GM12878 (cell line): ENCODE measurements around the gene SLC49A4. TPM values are rescaled to one million over a fixed set of nuclear protein-coding genes. Genes with fewer than 3 reads are reported as not detected.

ENCODE experiments used
- ATAC-seq: fragments of 200-7000 bp; cut with Tn5 transposase; 3 replicates; pipeline ENCODE4 v1.9.1; 2020; ENCODE audit warnings: mild to moderate bottlenecking, moderate library complexity
- BruUV-seq: library from RNA; stranded (reverse); fragments of 400-500 nt; replicated peaks from 2 replicates; lab custom pipeline; 2021; lab: Mats Ljungman, UMichigan
- CTCF ChIA-PET: fragments of 300-600 bp; sonication (Branson Sonifier 250); formaldehyde crosslinking; extraction: SDS; loops from one replicate; lab custom pipeline; 2021; ENCODE audit warnings: inconsistent platforms; lab: Yijun Ruan, JAX
- POLR2A ChIA-PET: fragments of 350-600 bp; formaldehyde crosslinking; extraction: SDS; loops from one replicate; lab custom pipeline; 2021; ENCODE audit warnings: inconsistent platforms; lab: Charles Lee
- RAD21 ChIA-PET: fragments of 300-600 bp; sonication (Branson Sonifier 250); formaldehyde crosslinking; loops from one replicate; lab custom pipeline; 2023; ENCODE audit warnings: antibody characterized with exemption; ENCODE audit not compliant: unreplicated experiment; lab: Charles Lee
- SMC1A ChIA-PET: fragments of 300-600 bp; sonication (Branson Sonifier 250); formaldehyde crosslinking; loops from one replicate; lab custom pipeline; 2023; ENCODE audit not compliant: unreplicated experiment, uncharacterized antibody; lab: Charles Lee
- DNase-seq: peaks from one replicate; pipeline ENCODE4 v3.0.0-alpha.2; 2011; ENCODE audit warnings: low read depth, low spot score
- FAIRE-seq: peaks from 3 replicates; lab custom pipeline; 2011; peaks lifted over from hg19 to GRCh38; lab: Jason Lieb, UNC
- H2AFZ ChIP-seq: 2 replicates; pipeline ENCODE4 v1.6.0; 2011; ENCODE audit warnings: low read depth, low read length, control low read depth; ENCODE audit not compliant: control insufficient read depth
- H3K27ac ChIP-seq: 2 replicates; pipeline ENCODE4 v1.5.1; 2011; ENCODE audit warnings: control low read depth; ENCODE audit not compliant: control insufficient read depth, insufficient read depth
- H3K27me3 ChIP-seq, 2 experiments: replicated peaks in 1 of 2; 2 replicates each; pipeline versions ENCODE4 v1.6.0 to v1.6.1; 2011; ENCODE audit warnings: low read length in 1 of 2; ENCODE audit not compliant: control insufficient read depth in 2 of 2, insufficient read depth in 2 of 2
- H3K36me3 ChIP-seq, 2 experiments: 2 replicates each; pipeline ENCODE4 v1.5.1; 2011; ENCODE audit warnings: low read length in 1 of 2; ENCODE audit not compliant: control insufficient read depth in 2 of 2, insufficient read depth in 2 of 2
- H3K4me1 ChIP-seq: 2 replicates; pipeline ENCODE4 v1.6.1; 2011; ENCODE audit warnings: mild to moderate bottlenecking, low read length, moderate library complexity, mixed read lengths; ENCODE audit not compliant: control insufficient read depth, insufficient read depth
- H3K4me2 ChIP-seq: 2 replicates; pipeline ENCODE4 v1.6.0; 2011; ENCODE audit warnings: control low read depth; ENCODE audit not compliant: control insufficient read depth, insufficient read depth
- H3K4me3 ChIP-seq: fragments of 200-600 bp; sonication (generic); 2 replicates; pipeline ENCODE4 v1.5.1; 2016
- H3K79me2 ChIP-seq: 2 replicates; pipeline ENCODE4 v1.6.0; 2011; ENCODE audit warnings: low read length; ENCODE audit not compliant: control insufficient read depth, insufficient read depth
- H3K9ac ChIP-seq: 2 replicates; pipeline ENCODE4 v1.8.0; 2011; ENCODE audit warnings: low read length, control low read depth, mixed read lengths; ENCODE audit not compliant: control insufficient read depth, insufficient read depth
- H3K9me3 ChIP-seq: replicated peaks from 3 replicates; pipeline ENCODE4 v1.5.1; 2011; ENCODE audit warnings: mild to moderate bottlenecking, low read length; ENCODE audit not compliant: control insufficient read depth, insufficient read depth
- H4K20me1 ChIP-seq: 2 replicates; pipeline ENCODE4 v1.6.0; 2011; ENCODE audit not compliant: control insufficient read depth, insufficient read depth
- ATF7 ChIP-seq: fragments of 450-650 bp; IDR thresholded peaks from 2 replicates; pipeline ENCODE4 v1.6.1; 2016; ENCODE audit warnings: low read depth, mild to moderate bottlenecking
- CHD2 ChIP-seq: IDR thresholded peaks from 2 replicates; pipeline ENCODE4 v1.6.1; 2011; ENCODE audit warnings: low read depth, low read length, improper control_type of control experiment, borderline replicate concordance
- CREB1 ChIP-seq: IDR thresholded peaks from 2 replicates; pipeline ENCODE4 v1.6.1; 2012; ENCODE audit warnings: low read depth, mild to moderate bottlenecking, inconsistent platforms
- E2F4 ChIP-seq: IDR thresholded peaks from 2 replicates; pipeline ENCODE4 v1.6.1; 2012; ENCODE audit warnings: low read depth, low read length, improper control_type of control experiment
- FOXK2 ChIP-seq: fragments of 450-650 bp; IDR thresholded peaks from 2 replicates; pipeline ENCODE4 v1.6.1; 2017; ENCODE audit warnings: mild to moderate bottlenecking, moderate library complexity
- HDAC2 ChIP-seq: fragments of 200-600 bp; sonication (generic); IDR thresholded peaks from 2 replicates; pipeline ENCODE4 v1.6.1; 2017
- IKZF1 ChIP-seq: fragments of 450-650 bp; conservative IDR thresholded peaks from 2 replicates; pipeline ENCODE4 v1.6.1; 2017; ENCODE audit warnings: antibody characterized with exemption, mild to moderate bottlenecking
- MEF2A ChIP-seq: IDR thresholded peaks from 2 replicates; pipeline ENCODE4 v1.6.1; 2011; ENCODE audit warnings: low read depth, mild to moderate bottlenecking, low read length, moderate library complexity; ENCODE audit not compliant: insufficient read depth
- NBN ChIP-seq: fragments of 450-650 bp; IDR thresholded peaks from 2 replicates; pipeline ENCODE4 v1.6.1; 2016
- RFX5 ChIP-seq: IDR thresholded peaks from 2 replicates; pipeline ENCODE4 v1.6.1; 2011; ENCODE audit warnings: low read depth, low read length, improper control_type of control experiment
- ZBTB4 ChIP-seq: fragments of 450-650 bp; formaldehyde crosslinking; IDR thresholded peaks from 2 replicates; pipeline ENCODE4 v1.4.0; 2022; ENCODE audit warnings: mild to moderate bottlenecking, moderate library complexity
- WGBS: methylation state at CpG from one replicate; pipeline ENCODE4 v1.1.6; 2016; ENCODE audit warnings: low lambda C conversion rate; ENCODE audit not compliant: insufficient replicate concordance, insufficient coverage; ENCODE audit errors: missing lambda C conversion rate; 5-methylcytosine and 5-hydroxymethylcytosine counted together
- in situ Hi-C: fragments of 300-500 bp; cut with MboI; formaldehyde crosslinking; loops from 9 replicates; pipeline ENCODE4 v1.14.3; 2018; ENCODE audit warnings: mixed read lengths
- intact Hi-C: fragments of 100-400 bp; cut with micrococcal nuclease; formaldehyde crosslinking; loops from one replicate; pipeline ENCODE4 v1.14.2; 2022; ENCODE audit not compliant: unreplicated experiment
- polyA plus RNA-seq, 11 experiments: library from polyadenylated mRNA; depleted of rRNA in 4 of 11; unstranded in 6 of 11; stranded (reverse) in 5 of 11; fragments of >200 nt; fragmentation: Nextera tagmentation in 4 of 11; fragmentation: Illumina TruSeq in 1 of 11; extraction: Ambion mirVana in 4 of 11; extraction: Trizol in 1 of 11; gene quantifications; 1 replicate in 1 of 11; 2 replicates in 10 of 11; pipeline versions ENCODE4 v1.2.1 to v1.2.3, GENCODE V29; 2011 to 2016; ENCODE audit warnings: inconsistent platforms in 2 of 11, missing spikeins in 2 of 11, low read depth in 1 of 11
- total RNA-seq, 4 experiments: library from RNA; depleted of rRNA in 3 of 4; stranded (reverse); fragments of >200 nt in 3 of 4; fragmentation: Illumina TruSeq in 1 of 4; extraction: Trizol in 1 of 4; gene quantifications; 2 replicates each; pipeline versions ENCODE4 v1.2.1 to v1.2.3, GENCODE V29; 2013 to 2021

Gene SLC49A4
- total and polyA plus RNA-seq, 10 of the 15 experiments (the other 5 are each of a cell fraction or from before 2014, with no cell fraction given) = 0.48 to 2.2 (median 1.4) TPM

- no peaks in the 10 kb centered on the region for H3K27me3 ChIP-seq
- peaks cover 16% of the 10 kb centered on the region for H3K4me1 ChIP-seq
- ATAC-seq (no peak), DNase-seq (no peak), FAIRE-seq (no peak)
- ChIA-PET POLR2A (interaction anchor here (0.7 kb wide), 1 partner anchor 25 kb away, joined by 3 read pairs; no protein-coding TSS in a partner anchor), RAD21 (interaction anchor here (0.8 to 0.9 kb wide), 2 partner anchors 82 to 90 kb away, joined by 3 to 4 read pairs; no protein-coding TSS in a partner anchor), CTCF (interaction anchor here (0.8 kb wide), 1 partner anchor 78 kb away, joined by 3 read pairs; no protein-coding TSS in a partner anchor), SMC1A (interaction anchor here (0.7 to 2.5 kb wide), 3 partner anchors 16 to 93 kb away, joined by 3 to 11 read pairs (median 10); partner anchors contain the start of gene HSPBAP1)
- H3K79me2 ChIP-seq = no peaks in the 10 kb centered on the region
- WGBS = 98% methylated on average over 3 of the region's 3 CpGs
- no peak overlapping the region for H3K4me2 ChIP-seq
- H4K20me1 ChIP-seq = no peaks in the 10 kb centered on the region
- no peak overlapping the region for H2AFZ ChIP-seq
- in situ Hi-C loops (no loop called here), intact Hi-C loops (no loop called here)
- no peaks in the 10 kb centered on the region for H3K9me3 ChIP-seq
- no peaks in the 10 kb centered on the region for H3K36me3 ChIP-seq
- H3K9ac ChIP-seq = no peak overlapping the region
- H3K4me3 ChIP-seq = no peak overlapping the region
- TF ChIP-seq CREB1 (no peak), RFX5 (no peak), HDAC2 (no peak), CHD2 (no peak)
- no peak overlapping the region for H3K27ac ChIP-seq
- no TSS peak for BruUV-seq
Measured at GRCh38 chr3:122777563-122777962, 17.3 kb upstream of the SLC49A4 start.

GRCh38 chr3:122782804-122783203 lies 12.1 kb upstream of the SLC49A4 start:
- intact Hi-C loops = no loop called here
- Histone ChIP-seq H3K9me3 (no peaks in the 10 kb centered on the region), H4K20me1 (no peaks in the 10 kb centered on the region), H3K4me1 (no peaks in the 10 kb centered on the region), H3K79me2 (no peaks in the 10 kb centered on the region), H3K4me3 (no peak overlapping the region), H3K9ac (no peak overlapping the region), H3K4me2 (no peak overlapping the region), H3K36me3 (no peaks in the 10 kb centered on the region), H2AFZ (no peak overlapping the region), H3K27ac (no peak overlapping the region), H3K27me3 (no peaks in the 10 kb centered on the region)
- ChIA-PET POLR2A (no interaction called here), RAD21 (no interaction called here), SMC1A (interaction anchor here (1.9 to 2.5 kb wide), 2 partner anchors 9 to 11 kb away, joined by 5 to 9 read pairs; partner anchors contain the start of gene HSPBAP1), CTCF (interaction anchor here (2.5 kb wide), 1 partner anchor 9 kb away, joined by 9 read pairs; no protein-coding TSS in a partner anchor)
- ATAC-seq (no peak), DNase-seq (no peak), FAIRE-seq (no peak)
- in situ Hi-C loops = no loop called here
- 84% methylated on average over 1 of the region's 1 CpG for WGBS
- BruUV-seq = no TSS peak
- no peak for TF ChIP-seq FOXK2
- no peak for TF ChIP-seq RFX5
- no peak for TF ChIP-seq MEF2A
- no peak for TF ChIP-seq ATF7
- TF ChIP-seq IKZF1 = no peak
- no peak for TF ChIP-seq E2F4
- no peak for TF ChIP-seq NBN
- TF ChIP-seq ZBTB4 (CRISPR knock-in tag) = no peak
